HL-60 (cell line): Measurements from ENCODE around the gene PRSS33.

ENCODE experiments used
- CTCF ChIP-seq: IDR thresholded peaks from one replicate; pipeline ENCODE4 v1.5.1; 2011; ENCODE audit warnings: low read length, control low read depth, inconsistent platforms; ENCODE audit not compliant: insufficient read depth
- GABPA ChIP-seq: IDR thresholded peaks from 2 replicates; pipeline ENCODE4 v1.6.1; 2012; ENCODE audit warnings: low read depth
- POLR2AphosphoS5 ChIP-seq: IDR thresholded peaks from 2 replicates; pipeline ENCODE4 v1.6.1; 2012; ENCODE audit warnings: low read depth
- REST ChIP-seq: IDR thresholded peaks from 2 replicates; pipeline ENCODE4 v1.6.1; 2012; ENCODE audit warnings: low read depth; ENCODE audit not compliant: insufficient replicate concordance
- SPI1 ChIP-seq: IDR thresholded peaks from 2 replicates; pipeline ENCODE4 v1.6.1; 2012; ENCODE audit warnings: low read depth, mild to moderate bottlenecking, borderline replicate concordance

DNA sequence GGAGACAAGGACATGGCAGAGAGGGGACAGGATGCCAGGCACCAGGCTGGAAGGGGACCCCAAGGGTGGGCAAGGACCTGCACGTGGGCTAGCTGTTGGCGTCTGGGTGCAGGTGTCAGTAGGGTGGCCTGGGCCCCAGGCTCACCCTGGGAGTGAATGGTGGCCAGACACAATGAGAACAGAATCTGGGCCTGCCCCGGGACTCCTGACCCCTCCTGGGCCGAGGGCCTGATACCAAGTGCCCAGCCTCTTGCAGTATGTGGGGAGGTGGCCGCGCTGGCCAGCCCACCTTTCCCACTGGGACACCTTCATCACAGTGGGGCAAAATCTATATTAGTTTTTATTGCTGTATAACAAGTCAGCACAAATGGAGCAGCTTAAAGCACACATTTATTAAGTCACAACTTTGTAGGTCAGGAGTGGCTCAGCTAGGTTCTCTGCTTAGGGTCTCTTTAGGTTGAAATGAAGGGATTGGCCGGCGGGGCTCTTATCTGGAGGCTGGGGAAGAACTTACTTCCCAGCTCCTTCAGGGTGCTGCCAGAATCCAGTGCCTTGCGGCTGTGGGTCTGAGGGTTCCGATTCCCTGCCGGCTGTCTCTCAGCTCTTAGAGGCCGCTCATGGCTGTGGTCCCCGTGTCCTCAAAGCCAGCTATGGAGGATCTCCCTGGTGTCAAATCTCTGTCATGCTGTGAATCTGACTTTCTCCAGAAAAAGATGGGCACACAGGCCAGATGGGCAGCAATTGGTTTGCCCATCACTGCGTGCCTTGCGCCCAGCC, 3.6 kb downstream of the PRSS33 start:
- no peak for TF ChIP-seq CTCF
- TF ChIP-seq GABPA: no peak
- no peak for TF ChIP-seq POLR2AphosphoS5
- TF ChIP-seq REST: no peak
- no peak for TF ChIP-seq SPI1
